PC-3 (cell line): ENCODE data around the gene CUL2.

Source experiments
- EZH2 ChIP-seq: fragments of 300-600 bp; sonication (generic); IDR thresholded peaks from one replicate; pipeline ENCODE4 v1.6.1; 2017; ENCODE audit warnings: antibody characterized with exemption, mild to moderate bottlenecking, low read length; ENCODE audit not compliant: unreplicated experiment
- TF ChIP-seq, protein P1 (sequence below): fragments of 300-600 bp; sonication (generic); conservative IDR thresholded peaks from 2 replicates; pipeline ENCODE4 v1.5.1; 2017; ENCODE audit warnings: antibody characterized with exemption, low read depth, mild to moderate bottlenecking, low read length

DNA sequence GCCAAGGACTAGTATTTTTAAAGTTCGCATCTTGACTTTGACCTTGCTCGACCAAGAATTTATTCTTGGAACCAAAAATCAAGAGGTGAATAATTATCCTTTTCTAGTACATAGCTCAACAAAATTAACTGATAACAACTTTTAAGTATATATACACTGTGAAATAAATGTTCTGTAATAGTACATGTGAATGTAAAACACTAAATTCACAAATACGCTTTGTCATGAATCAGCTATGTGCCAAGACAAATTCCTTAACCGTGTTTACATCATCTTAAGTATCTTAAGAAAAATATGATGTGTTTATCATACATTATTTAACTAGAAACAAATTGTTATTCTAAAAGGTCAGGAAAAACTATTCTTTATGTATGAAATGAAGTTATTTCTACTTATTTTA, 83.3 kb downstream of the CUL2 start:
- TF ChIP-seq, protein P1, sequence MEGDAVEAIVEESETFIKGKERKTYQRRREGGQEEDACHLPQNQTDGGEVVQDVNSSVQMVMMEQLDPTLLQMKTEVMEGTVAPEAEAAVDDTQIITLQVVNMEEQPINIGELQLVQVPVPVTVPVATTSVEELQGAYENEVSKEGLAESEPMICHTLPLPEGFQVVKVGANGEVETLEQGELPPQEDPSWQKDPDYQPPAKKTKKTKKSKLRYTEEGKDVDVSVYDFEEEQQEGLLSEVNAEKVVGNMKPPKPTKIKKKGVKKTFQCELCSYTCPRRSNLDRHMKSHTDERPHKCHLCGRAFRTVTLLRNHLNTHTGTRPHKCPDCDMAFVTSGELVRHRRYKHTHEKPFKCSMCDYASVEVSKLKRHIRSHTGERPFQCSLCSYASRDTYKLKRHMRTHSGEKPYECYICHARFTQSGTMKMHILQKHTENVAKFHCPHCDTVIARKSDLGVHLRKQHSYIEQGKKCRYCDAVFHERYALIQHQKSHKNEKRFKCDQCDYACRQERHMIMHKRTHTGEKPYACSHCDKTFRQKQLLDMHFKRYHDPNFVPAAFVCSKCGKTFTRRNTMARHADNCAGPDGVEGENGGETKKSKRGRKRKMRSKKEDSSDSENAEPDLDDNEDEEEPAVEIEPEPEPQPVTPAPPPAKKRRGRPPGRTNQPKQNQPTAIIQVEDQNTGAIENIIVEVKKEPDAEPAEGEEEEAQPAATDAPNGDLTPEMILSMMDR: no peak
- no peak for TF ChIP-seq EZH2
